NCI-H1105 treated with DMSO at 0.1 percent for 48 hours (cell line): ENCODE measurements around the gene OR5A2.
"Not testable (repeated sequence)": the region's sequence is repeated elsewhere in the genome, so short reads cannot be mapped to it uniquely, and the experiment has no call there.

Experiments used
- DNase-seq: peaks from one replicate; lab custom pipeline; 2025; lab: John Stamatoyannopoulos, UW

OR5A2 gene, protein sequence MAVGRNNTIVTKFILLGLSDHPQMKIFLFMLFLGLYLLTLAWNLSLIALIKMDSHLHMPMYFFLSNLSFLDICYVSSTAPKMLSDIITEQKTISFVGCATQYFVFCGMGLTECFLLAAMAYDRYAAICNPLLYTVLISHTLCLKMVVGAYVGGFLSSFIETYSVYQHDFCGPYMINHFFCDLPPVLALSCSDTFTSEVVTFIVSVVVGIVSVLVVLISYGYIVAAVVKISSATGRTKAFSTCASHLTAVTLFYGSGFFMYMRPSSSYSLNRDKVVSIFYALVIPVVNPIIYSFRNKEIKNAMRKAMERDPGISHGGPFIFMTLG

DNA sequence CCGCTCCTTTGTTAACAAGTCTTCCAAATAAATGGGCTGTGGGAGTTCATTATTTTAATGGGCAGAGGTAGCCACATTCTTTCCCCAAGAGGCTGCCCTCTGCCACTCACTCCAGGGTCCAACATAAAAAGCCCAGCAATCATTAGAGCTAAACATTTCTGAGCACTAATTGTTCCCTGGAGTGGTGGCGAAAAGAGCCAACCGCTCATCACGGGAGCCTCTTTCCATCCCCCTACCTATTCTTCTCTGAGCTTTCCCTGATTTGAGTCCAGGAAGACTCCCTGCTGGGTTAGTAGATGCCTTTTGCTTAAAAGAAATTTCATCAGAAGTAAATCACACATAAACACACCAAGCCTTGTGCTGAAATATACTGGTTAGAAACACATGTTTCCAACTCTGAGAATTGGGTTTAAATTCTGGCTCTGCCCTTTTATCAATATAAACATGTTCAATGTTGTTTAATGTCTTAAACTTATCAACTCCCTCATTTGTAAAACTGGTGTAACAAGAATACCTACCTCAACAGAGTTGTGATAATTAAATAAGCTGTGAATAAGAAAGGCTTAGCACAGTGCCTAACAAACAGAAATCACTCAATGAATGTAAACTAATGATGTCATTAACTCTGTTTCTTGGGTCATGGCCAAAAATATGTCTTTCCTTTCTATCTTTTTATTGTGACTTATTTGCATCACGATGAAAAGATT lies at the start of gene OR5A2:
OR5A2 (minus strand) TSS at position 53 of the 707 bp plus-strand sequence. CDS start 3,460 bp downstream, outside the sequence.
- peak; percentile 16 for DNase-seq

DNA sequence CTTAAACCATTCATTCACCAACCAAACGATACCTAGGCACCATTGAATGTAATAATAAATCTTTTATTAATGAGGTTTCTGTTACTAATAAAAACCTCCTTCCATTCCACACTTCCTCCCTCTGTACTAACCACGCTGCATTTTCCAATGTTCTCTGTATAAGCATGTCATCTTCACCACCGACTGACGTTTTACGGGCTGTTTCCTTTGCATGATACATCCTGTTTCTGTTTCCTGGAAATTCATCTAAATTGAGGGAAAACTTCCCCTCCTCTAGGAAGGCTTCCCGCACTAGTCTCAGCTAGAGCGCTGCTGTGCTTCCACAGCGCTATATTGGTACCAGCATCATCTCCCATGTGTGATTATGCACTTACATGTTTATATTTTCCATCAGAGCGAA lies 49.0 kb upstream of the OR5A2 start:
- DNase-seq: no peak

DNA sequence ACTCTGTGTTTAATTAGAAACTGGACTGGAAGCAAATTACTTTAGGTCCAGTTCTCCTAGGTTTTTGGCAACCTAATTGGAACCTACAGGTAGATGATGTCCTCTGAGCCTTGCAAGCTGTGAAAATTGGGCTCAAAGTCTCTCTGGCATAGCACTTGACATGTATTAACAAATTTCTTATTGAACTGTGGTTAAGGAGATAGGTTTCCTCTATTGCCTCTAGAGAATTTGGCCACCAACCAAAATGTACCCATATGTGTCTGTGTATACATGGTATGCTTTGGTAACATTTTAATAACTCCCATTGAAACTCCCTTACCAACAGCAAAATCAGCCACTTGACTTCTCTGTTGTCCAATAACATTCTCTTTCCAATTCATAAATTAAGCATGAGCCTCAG lies 46.8 kb upstream of the OR5A2 start, which contains the start of gene OR4D10:
OR4D10 (plus strand) TSS at position 301 of the 400 bp plus-strand sequence. CDS start 4,115 bp downstream, outside the sequence.
- no peak for DNase-seq

DNA sequence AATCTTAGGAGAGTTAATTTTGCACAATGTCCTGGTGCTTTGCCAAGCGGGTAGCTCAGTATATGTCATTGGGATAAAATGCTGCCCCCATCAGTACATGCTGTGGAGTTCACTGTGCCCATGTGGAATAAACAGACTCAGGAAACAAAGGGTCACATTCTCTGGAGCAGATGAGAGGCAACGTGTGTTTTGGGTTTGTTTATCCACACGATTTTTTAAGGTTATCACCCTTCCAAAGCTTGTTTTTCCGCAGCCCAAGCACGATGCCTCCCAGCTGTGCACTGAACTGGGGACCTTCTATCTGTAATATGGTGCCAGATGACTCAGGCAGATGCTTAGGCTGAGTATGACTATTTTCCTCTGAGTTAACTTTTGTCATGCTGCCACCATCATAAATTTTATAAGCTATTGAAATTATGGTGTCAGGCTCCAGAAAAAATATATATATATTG lies 37.0 kb upstream of the OR5A2 start:
- no peak for DNase-seq

DNA sequence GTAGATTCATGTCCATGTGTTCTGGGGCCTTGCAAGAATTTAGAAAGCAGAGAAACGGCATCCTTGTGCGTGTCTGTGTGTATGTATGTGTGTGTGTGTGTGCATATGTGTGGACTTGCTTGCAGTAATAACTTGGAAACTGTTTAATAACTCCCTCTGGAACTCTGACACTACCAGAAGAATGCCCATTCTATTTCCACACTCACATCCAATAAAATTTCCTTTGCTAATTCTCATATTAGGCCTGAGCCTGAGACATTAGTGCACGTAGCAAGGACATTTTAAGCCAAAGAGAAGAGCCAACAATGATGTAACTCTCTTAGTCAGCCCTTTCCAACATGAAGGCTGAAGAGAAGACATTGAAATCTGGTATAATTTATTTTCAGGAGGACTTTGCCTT lies 33.7 kb upstream of the OR5A2 start:
- no peak for DNase-seq

DNA sequence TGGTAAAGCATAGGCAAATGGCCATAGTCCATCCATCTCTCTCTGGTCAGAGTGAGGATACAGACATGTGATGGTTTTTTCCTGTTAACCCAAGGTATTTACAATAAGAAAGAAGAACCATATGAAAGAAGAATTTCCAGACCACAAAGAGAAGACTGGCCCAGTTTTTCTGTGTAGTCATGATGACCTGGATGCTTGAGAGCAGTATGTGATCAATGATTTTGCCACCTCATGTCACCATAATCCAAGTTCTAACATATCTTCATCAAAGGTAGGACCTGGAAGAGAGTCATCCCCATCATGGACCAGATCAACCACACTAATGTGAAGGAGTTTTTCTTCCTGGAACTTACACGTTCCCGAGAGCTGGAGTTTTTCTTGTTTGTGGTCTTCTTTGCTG lies 30.4 kb upstream of the OR5A2 start, which contains the start of gene OR4D6:
OR4D6 (plus strand) TSS at position 301 of the 400 bp plus-strand sequence; CDS start at position 301, 0 bp downstream.
- DNase-seq: no peak

DNA sequence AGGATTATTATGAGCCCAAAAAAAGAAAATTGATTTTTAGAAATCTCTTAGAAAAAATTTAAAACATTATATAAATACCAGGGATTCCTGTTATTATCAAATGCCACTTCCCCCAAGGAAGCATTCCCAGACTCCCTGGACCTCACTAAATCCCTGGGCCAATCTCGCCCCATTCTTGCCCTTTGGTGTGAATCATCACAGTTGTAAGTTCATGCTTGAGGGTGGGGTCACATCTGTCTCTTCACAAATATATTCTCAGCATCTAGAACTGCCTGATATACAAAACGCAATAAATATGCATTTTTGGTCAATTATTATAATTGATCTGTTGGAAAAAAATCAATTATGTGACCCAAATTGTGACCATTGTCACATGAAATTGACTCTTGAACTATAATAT lies 22.3 kb upstream of the OR5A2 start:
- no peak for DNase-seq

DNA sequence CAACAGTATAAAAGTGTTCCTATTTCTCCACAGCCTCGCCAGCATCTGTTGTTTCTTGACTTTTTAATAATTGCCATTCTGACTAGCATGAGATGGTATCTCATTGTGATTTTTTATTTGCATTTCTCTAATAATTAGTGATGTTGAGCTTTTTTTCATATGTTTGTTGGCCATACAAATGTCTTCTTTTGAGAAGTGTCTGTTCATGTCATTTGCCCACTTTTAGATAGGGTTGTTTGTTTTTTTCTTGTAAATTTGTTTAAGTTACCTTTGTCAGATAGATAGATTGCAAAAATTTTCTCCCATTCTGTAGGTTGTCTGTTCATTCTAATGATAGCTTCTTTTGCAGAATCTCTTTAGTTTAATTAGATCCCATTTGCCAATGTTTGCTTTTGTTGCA lies 19.4 kb upstream of the OR5A2 start:
- not testable (repeated sequence) for DNase-seq

DNA sequence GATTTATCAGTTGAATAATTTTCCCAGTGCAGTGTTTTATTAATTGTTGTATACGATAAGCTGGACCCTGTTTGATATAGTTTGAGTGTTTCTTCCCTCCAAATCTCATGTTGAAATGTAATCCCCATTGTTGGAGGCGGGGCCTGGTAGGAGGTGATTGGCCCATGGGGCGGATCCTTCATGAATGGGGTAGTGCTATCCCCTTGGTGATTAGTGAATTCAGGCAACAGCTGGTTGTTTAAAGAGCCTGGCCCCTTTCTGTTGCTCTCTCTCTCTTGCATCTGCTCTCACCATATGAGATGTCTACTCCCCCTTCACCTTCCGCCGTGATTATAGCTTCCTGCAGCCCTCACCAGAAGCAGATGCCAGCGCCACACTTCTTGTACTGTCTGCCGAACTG lies 11.6 kb upstream of the OR5A2 start:
- DNase-seq: peak; percentile 8

DNA sequence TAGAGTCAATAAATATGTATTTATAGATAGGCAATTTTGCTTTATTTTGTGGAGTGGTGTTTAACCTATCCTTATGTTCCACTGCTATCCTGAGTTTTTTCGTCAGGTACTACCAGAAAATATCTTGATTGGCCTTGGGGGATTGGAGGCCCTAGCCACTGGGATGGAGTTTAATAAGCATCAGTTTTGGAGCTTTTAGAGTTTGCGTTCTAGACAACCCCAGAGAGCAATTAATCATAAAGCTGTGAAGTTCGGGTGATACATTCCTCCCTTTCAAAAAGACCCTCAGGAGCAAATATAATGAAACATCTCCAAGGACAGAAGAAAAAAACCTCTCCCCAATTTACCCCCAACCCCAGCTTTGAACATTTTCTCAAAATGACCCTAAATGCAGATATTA lies 10.0 kb upstream of the OR5A2 start, which contains the start of gene OR5A1:
OR5A1 (plus strand) TSS at position 301 of the 400 bp plus-strand sequence. CDS start 6,700 bp downstream, outside the sequence.
- no peak for DNase-seq

DNA sequence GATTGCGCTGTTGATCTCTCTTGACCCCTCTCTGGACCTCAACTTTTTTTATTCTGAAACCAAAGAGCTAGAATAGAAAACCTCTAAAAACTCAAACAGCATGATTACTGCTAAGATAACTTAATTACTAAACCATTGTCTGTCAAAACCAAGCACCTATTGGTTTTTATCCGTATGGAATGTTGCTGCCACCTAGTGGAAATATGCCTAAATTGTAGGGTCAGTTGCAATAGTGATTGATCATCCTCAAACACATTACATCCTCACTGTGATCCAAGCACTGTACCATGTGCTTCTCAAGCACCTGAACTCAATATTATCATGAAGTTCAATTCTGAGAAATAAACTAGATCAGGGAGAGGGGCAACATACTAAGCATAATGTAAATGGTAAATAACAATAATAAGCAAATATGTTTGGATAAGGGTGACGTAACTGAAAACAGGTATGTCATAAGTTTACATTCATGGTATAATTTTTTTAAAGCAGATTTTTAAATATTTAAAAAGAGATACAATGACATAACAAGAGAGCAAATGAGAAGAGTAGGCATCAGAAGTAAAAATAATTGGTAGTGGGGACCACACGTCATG lies 3.8 kb upstream of the OR5A2 start:
- DNase-seq: peak; percentile 41

DNA sequence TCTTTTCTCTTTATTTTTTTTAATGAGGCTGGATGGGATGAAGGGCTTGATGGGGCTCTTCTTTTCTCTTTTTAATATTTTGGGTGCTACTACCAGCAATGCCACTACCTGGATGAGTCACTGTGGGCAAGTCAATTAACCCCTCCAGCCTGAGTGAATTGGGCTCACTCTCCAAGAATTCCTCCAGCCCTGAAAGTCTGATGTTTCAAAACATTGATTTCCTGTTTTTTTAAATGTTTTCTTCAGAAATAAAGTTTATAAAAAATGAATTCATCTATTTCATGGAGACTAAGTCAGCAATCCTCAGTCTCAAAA lies 812 bp upstream of the OR5A2 start:
- DNase-seq: no peak

DNA sequence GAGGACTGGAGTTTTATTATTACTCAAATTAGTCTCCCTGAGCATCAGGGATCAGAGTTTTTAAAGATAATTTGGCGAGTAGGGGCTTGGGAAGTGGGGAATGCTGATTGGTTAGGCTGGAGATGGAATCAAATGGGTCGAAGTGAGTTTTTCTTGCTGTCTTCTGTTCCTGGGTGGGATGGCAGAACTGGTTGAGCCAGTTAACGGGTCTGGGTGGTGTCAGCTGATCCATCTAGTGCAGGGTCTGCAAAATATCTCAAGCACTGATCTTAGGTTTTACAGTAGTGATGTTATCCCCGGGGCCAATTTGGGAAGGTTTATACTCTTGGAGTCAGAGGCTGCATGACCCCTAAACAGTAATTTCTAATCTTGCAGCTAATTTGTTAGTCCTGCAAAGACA lies 1.1 kb downstream of the OR5A2 start:
- DNase-seq: no peak

DNA sequence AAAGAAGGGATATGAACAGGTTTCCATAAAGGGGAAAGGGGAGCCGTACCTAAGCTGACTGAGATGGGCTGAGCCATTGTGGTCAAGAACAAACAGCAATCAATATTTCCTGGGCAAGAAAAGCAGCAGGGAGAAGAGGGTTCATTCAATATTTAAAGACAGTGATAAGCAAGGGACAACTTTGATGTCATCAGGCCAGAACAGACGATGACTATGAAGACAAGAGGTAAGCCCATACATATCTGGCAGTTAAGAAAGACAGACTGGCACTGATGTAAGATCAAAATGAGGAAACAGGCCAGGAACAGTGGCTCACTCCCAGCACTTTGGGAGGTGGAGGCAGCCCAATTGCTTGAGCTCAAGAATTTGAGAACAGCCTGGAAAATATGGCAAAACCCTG lies 2.4 kb downstream of the OR5A2 start:
- no peak for DNase-seq

DNA sequence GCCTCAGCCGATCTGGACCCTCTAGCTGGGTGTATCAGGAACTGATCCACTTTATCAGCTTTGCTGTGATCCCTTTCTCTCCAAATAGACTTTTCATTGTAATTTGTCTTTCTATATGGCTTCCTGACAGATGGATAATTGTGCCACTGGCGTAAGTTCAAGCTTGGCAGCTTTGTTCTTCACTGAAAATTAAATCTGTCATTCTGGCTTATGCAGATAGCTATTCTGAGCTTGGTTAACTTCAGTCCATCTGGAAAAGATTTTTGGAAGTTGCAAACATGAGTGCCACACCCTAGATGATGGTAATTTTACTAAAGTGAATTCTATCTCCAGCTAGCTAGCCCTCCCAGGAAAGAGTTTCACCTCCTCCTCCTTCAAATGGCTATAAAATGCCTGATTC lies 8.1 kb downstream of the OR5A2 start:
- DNase-seq: no peak

DNA sequence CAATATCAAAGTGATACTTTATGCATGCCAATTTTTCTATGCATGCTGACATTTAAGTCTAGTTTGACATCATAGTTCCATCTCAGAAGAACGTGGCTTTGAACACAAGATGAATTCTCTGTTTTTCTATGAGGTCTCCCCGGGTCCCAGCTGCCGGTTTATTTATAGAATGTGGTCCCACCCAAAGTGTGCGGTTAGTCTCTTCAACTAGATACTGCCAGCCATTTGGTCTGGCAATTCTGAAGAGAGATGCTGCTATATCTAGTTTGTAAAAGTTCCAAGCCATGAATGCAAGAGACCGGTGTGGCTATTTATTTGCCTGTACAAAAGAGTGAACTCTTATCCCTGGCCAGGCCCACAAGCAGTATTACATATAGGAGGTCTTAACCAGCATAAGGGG lies 9.2 kb downstream of the OR5A2 start:
- no peak for DNase-seq

DNA sequence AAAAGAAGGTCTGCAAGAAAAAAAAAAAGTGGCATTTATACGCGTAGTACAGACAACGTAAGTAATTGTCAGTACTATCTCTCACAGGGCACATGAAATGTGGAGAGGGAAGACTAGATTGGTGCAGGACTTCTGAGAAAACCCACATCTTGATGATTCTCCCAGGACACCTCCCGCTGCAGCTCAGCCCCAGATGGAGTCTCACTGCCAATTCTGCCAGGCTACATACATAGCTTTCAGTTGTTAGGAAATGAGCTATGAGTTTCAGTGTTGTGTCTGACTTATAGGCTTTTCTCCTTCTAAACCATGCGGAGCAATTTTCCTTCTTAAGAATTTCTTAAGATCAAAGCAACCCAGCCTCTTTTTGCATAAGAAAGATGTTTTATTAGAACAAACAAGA lies 9.6 kb downstream of the OR5A2 start:
- no peak for DNase-seq

DNA sequence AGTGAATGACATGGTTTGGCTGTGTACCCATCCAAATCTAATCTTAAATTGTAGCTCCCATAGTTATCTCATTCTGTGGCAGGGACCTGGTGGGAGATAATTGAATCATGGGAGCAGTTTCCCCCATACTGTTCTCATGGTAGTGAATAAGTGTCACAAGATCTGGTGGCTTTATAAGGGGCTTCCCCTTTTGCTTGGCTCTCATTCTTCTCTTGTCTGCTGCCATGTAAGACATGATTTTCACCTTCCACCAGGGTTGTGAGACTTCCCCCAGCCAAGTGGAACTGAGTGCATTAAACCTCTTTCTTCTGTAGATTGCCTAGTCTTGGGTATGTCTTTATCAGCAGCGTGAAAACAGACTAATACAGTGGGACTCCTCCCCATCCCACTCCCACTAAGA lies 11.1 kb downstream of the OR5A2 start:
- DNase-seq: no peak

DNA sequence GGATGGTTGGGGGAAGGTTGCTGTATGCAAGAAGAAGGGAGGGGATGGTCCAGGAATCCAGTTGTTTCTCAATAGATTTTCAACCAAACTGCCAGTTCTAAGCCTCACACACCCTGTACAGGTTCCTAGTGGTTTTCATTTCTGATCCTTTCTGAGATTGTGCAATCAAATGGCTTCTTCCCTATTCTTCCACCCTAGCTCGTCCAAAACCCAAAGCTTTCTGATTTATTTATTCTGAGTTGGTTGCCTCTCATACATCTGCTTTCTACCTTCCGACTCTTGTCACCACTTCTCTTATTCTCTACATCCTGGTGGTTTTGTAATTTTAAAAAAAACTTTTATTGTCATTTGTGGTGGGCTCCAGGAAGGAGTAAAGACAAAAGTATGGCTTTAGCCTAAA lies 12.6 kb downstream of the OR5A2 start:
- no peak for DNase-seq

DNA sequence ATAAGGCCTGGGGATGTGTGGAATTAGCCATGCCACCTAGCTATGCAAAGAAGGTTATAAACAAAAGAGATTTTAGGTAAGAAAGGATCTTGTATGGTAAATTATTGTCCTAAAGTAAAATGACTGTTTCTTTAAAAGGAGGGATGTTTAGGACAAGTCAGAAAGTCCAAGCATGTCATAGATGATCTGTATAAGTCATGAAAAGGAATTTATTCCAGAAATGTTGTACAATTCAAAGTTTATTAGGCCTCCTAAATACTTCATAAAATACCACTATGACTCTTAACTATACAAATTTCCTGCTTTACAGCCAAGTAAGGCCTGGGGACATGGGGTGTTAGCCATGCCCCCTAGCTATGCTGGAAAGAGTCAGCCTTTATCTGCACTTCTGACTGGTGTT lies 22.7 kb downstream of the OR5A2 start:
- no peak for DNase-seq

DNA sequence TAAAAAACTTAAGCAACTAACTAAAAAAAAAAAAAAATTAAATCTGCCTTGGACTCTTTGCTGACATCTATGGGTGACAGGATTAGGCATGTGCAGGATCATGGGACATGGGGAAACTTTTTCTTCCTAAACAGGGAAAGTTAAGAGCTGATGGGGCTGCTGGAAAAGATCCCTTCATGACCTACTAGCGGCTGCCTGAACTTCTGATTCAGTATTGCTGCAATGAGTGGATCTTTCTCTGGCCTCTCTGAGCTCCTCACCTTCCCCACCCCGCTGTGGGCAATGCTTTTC lies 25.0 kb downstream of the OR5A2 start:
- DNase-seq: no peak

DNA sequence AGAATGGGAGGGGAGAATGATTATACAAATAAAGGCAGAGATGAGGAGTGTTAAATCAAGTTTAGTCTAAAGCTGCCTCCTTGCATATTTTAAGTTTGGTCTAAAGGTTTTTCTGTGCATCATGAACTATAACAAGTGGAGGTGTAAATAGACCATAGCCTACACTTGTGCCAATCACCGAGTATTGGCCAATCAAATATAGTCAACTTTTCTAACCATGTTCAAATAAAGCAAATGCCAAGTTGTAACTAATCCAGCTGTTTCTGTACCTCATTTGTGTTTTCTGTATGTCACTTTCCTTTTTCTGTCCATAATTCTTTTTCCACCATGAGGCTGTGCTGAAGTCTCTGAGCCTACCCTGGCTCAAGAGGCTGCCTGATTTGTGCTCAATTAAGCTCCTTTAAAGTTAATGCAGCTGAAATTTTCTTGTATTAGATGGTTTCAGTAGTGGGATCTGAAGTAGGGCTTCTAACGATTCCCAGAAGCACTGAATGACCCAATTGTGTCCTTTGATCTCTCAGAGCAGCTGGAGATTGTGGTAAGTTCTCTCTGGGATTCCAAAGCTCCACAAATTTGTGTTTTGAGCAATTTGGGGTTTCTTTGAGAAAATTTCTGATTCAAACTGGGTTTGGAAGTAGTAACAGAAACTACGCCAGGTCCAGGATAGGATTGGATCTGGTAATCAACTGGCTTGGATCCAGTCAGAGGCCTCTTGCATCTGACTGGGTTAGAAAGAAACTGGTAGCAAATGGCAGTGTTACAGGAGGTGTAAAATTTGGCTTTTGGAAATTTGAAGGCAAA lies 25.6 kb downstream of the OR5A2 start:
- no peak for DNase-seq
